ENCODE results near the gene GRPEL1.

The GRPEL1 gene

DNA sequence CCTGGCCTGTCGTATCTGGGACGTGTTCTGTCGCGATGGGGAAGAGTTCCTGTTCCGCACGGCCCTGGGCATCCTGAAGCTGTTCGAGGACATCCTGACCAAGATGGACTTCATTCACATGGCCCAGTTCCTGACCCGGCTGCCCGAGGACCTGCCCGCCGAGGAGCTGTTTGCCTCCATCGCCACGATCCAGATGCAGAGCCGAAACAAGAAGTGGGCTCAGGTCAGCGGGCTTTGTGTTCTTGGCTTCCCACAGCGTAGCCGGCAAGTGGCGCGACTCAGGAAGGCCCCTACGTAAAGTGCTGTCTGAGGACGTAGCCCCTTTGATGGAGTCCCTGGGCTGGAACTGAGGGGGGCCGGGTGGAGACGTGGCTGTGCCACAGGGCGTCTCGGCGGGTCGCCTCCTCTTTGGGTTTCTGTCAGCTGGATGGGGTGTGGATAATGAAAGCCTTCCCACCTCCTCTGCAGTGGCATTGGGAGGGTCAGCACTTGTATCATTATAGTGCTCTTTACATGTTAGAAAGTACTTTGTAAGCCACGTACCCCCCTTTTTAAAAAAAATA, 42.7 kb downstream of the GRPEL1 start:
- no peak for DNase-seq (ENCODE audit: extremely low read depth in 1 of 2, low read depth in 1 of 2)

GRCh38 chr4:7024336-7024890, 43.5 kb downstream of the GRPEL1 start:
- DNase-seq (ENCODE audit: extremely low read depth in 1 of 2, low read depth in 1 of 2): no peak

DNA sequence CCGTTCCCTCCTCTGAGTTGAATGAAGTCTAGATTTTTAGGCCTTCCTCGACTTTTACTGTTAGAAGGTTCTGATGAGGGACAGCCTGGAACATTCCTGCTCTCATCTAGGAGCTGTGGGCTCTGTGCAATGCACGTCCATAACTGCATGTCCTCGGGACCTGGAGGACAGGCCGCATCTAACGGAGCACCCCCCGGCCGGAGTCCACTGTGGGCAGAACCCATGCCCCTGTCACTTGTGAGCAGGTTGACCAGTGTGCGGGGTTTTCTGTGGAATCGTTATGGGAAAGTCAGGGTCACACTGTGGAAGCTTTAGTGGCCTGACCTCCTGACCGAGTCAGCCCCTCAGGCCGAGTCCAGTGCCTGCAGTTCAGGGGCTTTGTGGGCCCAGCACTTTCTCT, 44.0 kb downstream of the GRPEL1 start:
- no peak for DNase-seq (ENCODE audit: extremely low read depth in 1 of 2, low read depth in 1 of 2)

DNA sequence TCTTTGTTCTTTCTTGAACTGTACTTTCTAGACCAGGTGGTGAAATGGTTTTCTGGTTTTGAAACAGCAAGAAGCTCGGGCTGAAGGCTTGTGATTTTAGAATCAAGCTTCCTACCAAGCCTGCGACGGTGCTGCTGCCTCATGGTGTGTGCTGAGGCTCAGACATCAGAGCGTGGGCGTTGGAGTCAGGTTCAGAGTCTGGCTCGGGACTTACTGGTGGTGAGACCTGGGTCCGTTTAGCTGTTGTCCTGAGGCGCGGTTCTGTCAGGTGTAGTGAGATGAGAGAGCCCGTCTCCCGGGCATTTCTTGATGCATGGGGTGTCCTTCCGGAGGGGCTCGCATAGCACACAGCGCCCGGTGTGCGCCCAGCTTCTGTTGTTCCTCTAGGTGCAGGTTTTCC, 44.4 kb downstream of the GRPEL1 start:
- no peak for DNase-seq (ENCODE audit: extremely low read depth in 1 of 2, low read depth in 1 of 2)

GRCh38 chr4:7021930-7022664, 45.8 kb downstream of the GRPEL1 start:
- no peak for DNase-seq (ENCODE audit: extremely low read depth in 1 of 2, low read depth in 1 of 2)

DNA sequence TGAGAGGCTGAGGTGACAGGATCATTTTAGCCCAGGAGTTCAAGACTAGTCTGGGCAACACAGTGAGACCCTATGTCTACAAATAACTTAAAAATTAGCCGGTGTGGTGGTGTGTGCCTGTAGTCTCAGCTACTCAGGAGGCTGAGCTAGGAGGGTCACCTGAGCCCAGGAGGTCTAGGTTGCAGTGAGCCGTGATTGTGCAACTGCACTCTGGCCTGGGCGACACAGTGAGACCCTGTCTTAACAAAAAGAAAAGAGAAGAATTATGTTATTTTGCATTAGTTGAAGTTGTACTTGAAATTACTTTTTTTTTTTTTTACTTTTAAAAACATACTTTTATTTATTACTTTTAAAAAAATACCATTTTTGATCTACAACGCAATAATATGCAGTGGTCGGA, 46.5 kb downstream of the GRPEL1 start:
- no peak for DNase-seq (ENCODE audit: extremely low read depth in 1 of 2, low read depth in 1 of 2)

- DNase-seq (ENCODE audit: extremely low read depth in 1 of 2, low read depth in 1 of 2): no peak
Observed at GRCh38 chr4:7020856-7021255, 47.0 kb downstream of the GRPEL1 start.

- DNase-seq (ENCODE audit: extremely low read depth in 1 of 2, low read depth in 1 of 2): no peak
Observed at GRCh38 chr4:7020290-7020689, 47.6 kb downstream of the GRPEL1 start.

GRCh38 chr4:7019367-7019766, 48.5 kb downstream of the GRPEL1 start:
- no peak for DNase-seq (ENCODE audit: extremely low read depth in 1 of 2, low read depth in 1 of 2)

DNA sequence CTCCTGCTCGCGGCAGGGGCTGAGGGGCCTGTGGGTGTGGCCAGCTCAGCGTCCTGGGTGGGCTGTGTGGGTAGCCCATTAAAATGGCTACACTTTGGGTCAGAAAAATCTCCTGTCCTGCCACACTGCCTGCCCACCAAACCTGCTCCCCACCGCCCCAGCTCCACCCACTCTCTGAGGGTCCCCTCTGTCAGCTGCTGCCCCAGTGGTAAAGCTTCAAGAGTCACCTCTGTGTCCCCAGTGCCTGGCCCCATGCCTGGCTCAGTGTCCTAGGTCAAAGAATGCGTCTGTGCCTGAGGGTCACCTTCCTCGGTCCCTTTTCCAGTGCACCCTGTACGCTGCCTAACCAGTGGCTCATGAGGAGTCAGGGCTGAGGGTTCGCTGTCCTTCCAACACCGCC, 49.6 kb downstream of the GRPEL1 start:
- no peak for DNase-seq (ENCODE audit: extremely low read depth in 1 of 2, low read depth in 1 of 2)

DNA sequence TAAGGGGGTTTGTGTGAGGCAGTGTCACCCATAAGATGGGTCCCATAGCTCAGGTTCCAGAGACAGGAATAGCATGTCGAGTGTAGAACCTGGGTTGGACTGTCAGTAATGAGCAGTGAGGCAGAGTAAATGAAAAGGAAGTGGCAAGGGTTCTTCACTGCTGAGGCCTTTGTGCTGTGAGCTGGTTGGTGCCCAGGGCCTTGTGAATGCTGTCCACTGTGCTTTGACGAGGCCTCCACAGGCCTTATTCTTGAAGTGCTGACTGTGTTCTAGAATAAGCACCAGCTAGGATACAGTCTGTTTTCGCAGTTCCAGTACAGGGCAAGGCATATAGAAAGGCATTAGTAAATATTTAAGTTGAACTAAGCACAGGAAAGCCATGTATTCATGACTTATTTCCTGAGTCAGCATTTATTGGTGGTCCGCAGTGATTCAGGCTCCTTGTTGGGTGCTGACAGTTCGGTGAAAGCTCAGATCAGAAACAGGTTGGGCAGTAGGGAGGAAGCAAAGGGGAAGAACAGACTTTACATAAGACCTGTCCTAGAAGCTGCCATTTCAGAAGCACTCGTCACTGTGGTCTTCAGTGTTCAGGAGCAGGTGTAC, 50.3 kb downstream of the GRPEL1 start:
- no peak for DNase-seq (ENCODE audit: extremely low read depth in 1 of 2, low read depth in 1 of 2)

GRCh38 chr4:7016512-7016911, 51.4 kb downstream of the GRPEL1 start:
- no peak for DNase-seq (ENCODE audit: extremely low read depth in 1 of 2, low read depth in 1 of 2)

GRCh38 chr4:7016086-7016485, 51.8 kb downstream of the GRPEL1 start:
- no peak for DNase-seq (ENCODE audit: extremely low read depth in 1 of 2, low read depth in 1 of 2)

- DNase-seq (ENCODE audit: extremely low read depth in 1 of 2, low read depth in 1 of 2): no peak
Observed at GRCh38 chr4:7015383-7016035, 52.4 kb downstream of the GRPEL1 start.

DNA sequence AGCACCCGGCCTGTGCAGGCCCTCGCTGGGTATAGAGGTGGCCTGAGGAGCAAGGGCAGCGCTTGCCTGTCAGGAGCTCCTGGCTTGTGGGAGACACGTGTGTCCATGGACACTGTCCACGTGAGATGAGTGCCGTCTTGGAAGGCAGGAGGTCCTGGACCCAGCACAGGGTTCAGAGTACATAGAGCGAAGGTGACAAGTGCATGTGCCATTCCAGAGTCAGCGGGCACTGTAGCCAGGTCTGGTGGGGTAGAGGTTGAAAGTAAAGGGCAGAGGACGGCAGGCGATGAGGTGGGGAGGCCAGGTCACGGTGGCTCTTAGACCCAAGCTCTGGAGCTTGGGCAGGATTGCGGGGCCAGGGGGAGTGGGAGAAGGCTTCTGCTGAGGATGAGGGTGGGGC, 53.0 kb downstream of the GRPEL1 start:
- DNase-seq (ENCODE audit: extremely low read depth in 1 of 2, low read depth in 1 of 2): no peak

- no peak for DNase-seq (ENCODE audit: extremely low read depth in 1 of 2, low read depth in 1 of 2)
Observed at GRCh38 chr4:7013175-7013574, 54.7 kb downstream of the GRPEL1 start.

- no peak for DNase-seq (ENCODE audit: extremely low read depth in 1 of 2, low read depth in 1 of 2)
Observed at GRCh38 chr4:7009564-7009963, 58.3 kb downstream of the GRPEL1 start.

All from activated CD8-positive, alpha-beta memory T cell treated with anti-CD3 and anti-CD28 coated beads for 1 hour (primary cell).